ENCODE data around the gene TOP2A.

- TF ChIP-seq YY1 (IDR thresholded peaks at IDR 0.05; ENCODE audit: insufficient read depth, insufficient read length): no peak
- TF ChIP-seq ZNF274 (IDR thresholded peaks at IDR 0.05; ENCODE audit: low read depth, low read length): no peak
- TF ChIP-seq SUZ12 (IDR thresholded peaks at IDR 0.05; ENCODE audit: extremely low read depth, insufficient read depth, insufficient read length): no peak
Observed at GRCh38 chr17:40364906-40365305, 52.8 kb downstream of the TOP2A start.

Measured in NT2/D1 (cell line).